ENCODE data around the gene CSGALNACT2. TPM values are rescaled to one million over a fixed set of nuclear protein-coding genes. Genes with fewer than 3 reads are reported as not detected.

Gene CSGALNACT2
- polyA plus RNA-seq, 1 of the 3 experiments (the other 2 are of a cell fraction), result 11.5 TPM

GRCh38 chr10:43118631-43119415, 19.4 kb upstream of the CSGALNACT2 start:
- TF ChIP-seq YY1 (IDR thresholded peaks at IDR 0.05; ENCODE audit: low read depth), result no peak
- TF ChIP-seq, protein P1, sequence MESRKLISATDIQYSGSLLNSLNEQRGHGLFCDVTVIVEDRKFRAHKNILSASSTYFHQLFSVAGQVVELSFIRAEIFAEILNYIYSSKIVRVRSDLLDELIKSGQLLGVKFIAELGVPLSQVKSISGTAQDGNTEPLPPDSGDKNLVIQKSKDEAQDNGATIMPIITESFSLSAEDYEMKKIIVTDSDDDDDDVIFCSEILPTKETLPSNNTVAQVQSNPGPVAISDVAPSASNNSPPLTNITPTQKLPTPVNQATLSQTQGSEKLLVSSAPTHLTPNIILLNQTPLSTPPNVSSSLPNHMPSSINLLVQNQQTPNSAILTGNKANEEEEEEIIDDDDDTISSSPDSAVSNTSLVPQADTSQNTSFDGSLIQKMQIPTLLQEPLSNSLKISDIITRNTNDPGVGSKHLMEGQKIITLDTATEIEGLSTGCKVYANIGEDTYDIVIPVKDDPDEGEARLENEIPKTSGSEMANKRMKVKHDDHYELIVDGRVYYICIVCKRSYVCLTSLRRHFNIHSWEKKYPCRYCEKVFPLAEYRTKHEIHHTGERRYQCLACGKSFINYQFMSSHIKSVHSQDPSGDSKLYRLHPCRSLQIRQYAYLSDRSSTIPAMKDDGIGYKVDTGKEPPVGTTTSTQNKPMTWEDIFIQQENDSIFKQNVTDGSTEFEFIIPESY (IDR thresholded peaks at IDR 0.05; ENCODE audit: borderline replicate concordance, low read depth), result no peak
- TF ChIP-seq RCOR1 (IDR thresholded peaks at IDR 0.05; ENCODE audit: low read length), result no peak
- no peak for TF ChIP-seq USF2 (IDR thresholded peaks at IDR 0.05; ENCODE audit: borderline replicate concordance, low read depth, low read length)
- no peak for TF ChIP-seq RAD21 (IDR thresholded peaks at IDR 0.05; ENCODE audit: low read length)
- TF ChIP-seq EZH2phosphoT487 (IDR thresholded peaks at IDR 0.05; ENCODE audit: borderline replicate concordance, low read depth), result no peak
- TF ChIP-seq GATA2 (CRISPR knock-in tag; IDR thresholded peaks at IDR 0.05), result no peak
- no peak for TF ChIP-seq TEAD4 (IDR thresholded peaks at IDR 0.05; ENCODE audit: borderline replicate concordance, insufficient read depth)
- TF ChIP-seq FOXM1 (IDR thresholded peaks at IDR 0.05; ENCODE audit: low read depth), result no peak
- WGBS (ENCODE audit: low lambda C conversion rate), result 64% methylated on average over 7 of the region's 19 CpGs

GRCh38 chr10:43119416-43120115, 18.7 kb upstream of the CSGALNACT2 start:
- DNase-seq, result no peak
- Histone ChIP-seq H3K9me3 (no peaks in the 10 kb centered on the region), H3K9me2 (no peaks in the 10 kb centered on the region), H3K36me3 (replicated peaks in 1 of 2; ENCODE audit: control insufficient read depth in 1 of 2, insufficient read depth in 2 of 2, low read length in 1 of 2) (peaks cover 0 to 8% of the 10 kb centered on the region in 2 experiments), H3K27me3 (ENCODE audit: insufficient read depth) (no peaks in the 10 kb centered on the region), H3K27ac (ENCODE audit: low read depth in 2 of 2, low read length in 1 of 2) (no peak overlapping the region), H3K4me2 (no peak overlapping the region), H3K4me1 (ENCODE audit: control insufficient read depth in 1 of 2, insufficient read depth in 2 of 2, low read depth in 1 of 2, low read length in 1 of 2) (peaks cover 0 to 6% of the 10 kb centered on the region in 2 experiments; a peak in 1 of 4 replicates), H3K4me3 (ENCODE audit: low read depth in 2 of 2, low read length in 1 of 2) (no peak overlapping the region), H3K79me2 (ENCODE audit: insufficient read depth) (no peaks in the 10 kb centered on the region), H3K9ac (no peak overlapping the region), H3F3A (replicated peaks; ENCODE audit: insufficient read depth) (no peaks in the 10 kb centered on the region), H4K20me1 (ENCODE audit: insufficient read depth) (no peaks in the 10 kb centered on the region), H2AFZ (ENCODE audit: low read depth) (no peak overlapping the region)
- CTCF ChIA-PET, result interaction anchor here (1.1 to 1.2 kb wide), 2 partner anchors 14 to 252 kb away, joined by 3 read pairs; no protein-coding TSS in a partner anchor
- 88% methylated on average over 12 of the region's 31 CpGs for WGBS (ENCODE audit: low lambda C conversion rate)
- TF ChIP-seq EZH2phosphoT487 (IDR thresholded peaks at IDR 0.05; ENCODE audit: borderline replicate concordance, low read depth) (no peak), USF2 (IDR thresholded peaks at IDR 0.05; ENCODE audit: borderline replicate concordance, low read depth, low read length) (no peak)
- POLR2A ChIA-PET, result no interaction called here

More at GRCh38 chr10:43118631-43119415, 19.4 kb upstream of the CSGALNACT2 start:
- H3K36me3 ChIP-seq (replicated peaks in 1 of 2; ENCODE audit: control insufficient read depth in 1 of 2, insufficient read depth in 2 of 2, low read length in 1 of 2), result peaks cover 0 to 8% of the 10 kb centered on the region in 2 experiments
- H3K4me3 ChIP-seq (ENCODE audit: low read depth in 2 of 2, low read length in 1 of 2), result no peak overlapping the region
- no peak for DNase-seq
- H3K27me3 ChIP-seq (ENCODE audit: insufficient read depth), result no peaks in the 10 kb centered on the region
- no peak overlapping the region for H3K9ac ChIP-seq
- H3K27ac ChIP-seq (ENCODE audit: low read depth in 2 of 2, low read length in 1 of 2), result no peak overlapping the region; a peak in 1 of 4 replicates
- no peaks in the 10 kb centered on the region for H3K9me2 ChIP-seq
- no peaks in the 10 kb centered on the region for H4K20me1 ChIP-seq (ENCODE audit: insufficient read depth)
- no peaks in the 10 kb centered on the region for H3F3A ChIP-seq (replicated peaks; ENCODE audit: insufficient read depth)
- CTCF ChIA-PET, result interaction anchor here (0.6 to 1.3 kb wide), 4 partner anchors 13 to 253 kb away, joined by 3 to 4 read pairs (median 3); no protein-coding TSS in a partner anchor
- no peaks in the 10 kb centered on the region for H3K9me3 ChIP-seq
- peaks cover 0 to 6% of the 10 kb centered on the region in 2 experiments; a peak in 1 of 4 replicates for H3K4me1 ChIP-seq (ENCODE audit: control insufficient read depth in 1 of 2, insufficient read depth in 2 of 2, low read depth in 1 of 2, low read length in 1 of 2)
- no peak overlapping the region for H2AFZ ChIP-seq (ENCODE audit: low read depth)
- POLR2A ChIA-PET, result no interaction called here
- no peak overlapping the region for H3K4me2 ChIP-seq
- no peaks in the 10 kb centered on the region for H3K79me2 ChIP-seq (ENCODE audit: insufficient read depth)

Measured in SK-N-SH (cell line).